DOHH2 (cell line): ENCODE data around the gene MALT1.

Experiments
- H3F3A ChIP-seq: fragments of 200-600 bp; sonication (generic), shearing (Covaris generic); 2 replicates; pipeline ENCODE4 v1.6.0; 2016; ENCODE audit warnings: antibody characterized with exemption, mild to moderate bottlenecking; ENCODE audit not compliant: control insufficient read depth, insufficient read depth
- H3K27ac ChIP-seq: fragments of 200-600 bp; sonication (generic); 2 replicates; pipeline ENCODE4 v1.5.1; 2014; ENCODE audit warnings: low read depth, mild to moderate bottlenecking, low read length, moderate library complexity
- H3K27me3 ChIP-seq: fragments of 200-600 bp; sonication (generic); 2 replicates; pipeline ENCODE4 v1.6.1; 2014; ENCODE audit warnings: mild to moderate bottlenecking, low read length, mixed read lengths; ENCODE audit not compliant: control insufficient read depth
- H3K36me3 ChIP-seq: fragments of 200-600 bp; sonication (generic); 2 replicates; pipeline ENCODE4 v1.6.1; 2014; ENCODE audit warnings: mild to moderate bottlenecking, low read length, moderate library complexity, mixed read lengths; ENCODE audit not compliant: control insufficient read depth
- H3K4me1 ChIP-seq: fragments of 200-600 bp; sonication (generic); 2 replicates; pipeline ENCODE4 v1.6.1; 2014; ENCODE audit warnings: mild to moderate bottlenecking, low read length, mixed read lengths; ENCODE audit not compliant: control insufficient read depth
- H3K4me2 ChIP-seq: fragments of 200-600 bp; sonication (generic); 2 replicates; pipeline ENCODE4 v1.6.0; 2014; ENCODE audit warnings: mild to moderate bottlenecking, low read length, moderate library complexity
- H3K4me3 ChIP-seq: fragments of 200-600 bp; sonication (generic); 2 replicates; pipeline ENCODE4 v1.5.1; 2014; ENCODE audit warnings: mild to moderate bottlenecking, low read length, mixed read lengths
- H3K79me2 ChIP-seq: fragments of 200-600 bp; sonication (generic); 2 replicates; pipeline ENCODE4 v1.6.1; 2014; ENCODE audit warnings: mild to moderate bottlenecking, low read length, mixed read lengths; ENCODE audit not compliant: control insufficient read depth
- H3K9me2 ChIP-seq: fragments of 200-600 bp; sonication (generic); replicated peaks from 2 replicates; pipeline ENCODE4 v1.6.1; 2014; ENCODE audit warnings: mild to moderate bottlenecking, low read length, mixed read lengths; ENCODE audit not compliant: control insufficient read depth
- H3K9me3 ChIP-seq: fragments of 200-600 bp; sonication (generic); 2 replicates; pipeline ENCODE4 v1.6.1; 2014; ENCODE audit warnings: antibody characterized with exemption, low read length, mixed read lengths; ENCODE audit not compliant: control insufficient read depth, insufficient read depth
- H4K20me1 ChIP-seq: fragments of 200-600 bp; sonication (generic); 2 replicates; pipeline ENCODE4 v1.6.0; 2014; ENCODE audit warnings: low read depth, mild to moderate bottlenecking, antibody characterized with exemption, low read length, moderate library complexity; ENCODE audit not compliant: control insufficient read depth, insufficient read depth
- CTCF ChIP-seq: fragments of 200-600 bp; sonication (generic); IDR thresholded peaks from one replicate; pipeline ENCODE4 v1.5.1; 2014; ENCODE audit warnings: antibody characterized with exemption, mild to moderate bottlenecking, low read depth, low read length; ENCODE audit not compliant: poor library complexity, severe bottlenecking
- EZH2phosphoT487 ChIP-seq: fragments of 200-600 bp; sonication (generic); IDR thresholded peaks from 2 replicates; pipeline ENCODE4 v1.6.1; 2017; ENCODE audit warnings: borderline replicate concordance, mild to moderate bottlenecking, antibody characterized with exemption, low read length, moderate library complexity, mixed read lengths

MALT1 gene

GRCh38 chr18:58793361-58793760 lies 122.1 kb downstream of the MALT1 start:
- Histone ChIP-seq H3K27ac (no peak overlapping the region), H3K9me2 (no peaks in the 10 kb centered on the region), H4K20me1 (no peaks in the 10 kb centered on the region), H3K9me3 (no peaks in the 10 kb centered on the region), H3F3A (no peaks in the 10 kb centered on the region), H3K4me3 (no peak overlapping the region), H3K79me2 (no peaks in the 10 kb centered on the region), H3K4me2 (no peak overlapping the region), H3K4me1 (no peaks in the 10 kb centered on the region; the same call in 1 of the 2 replicates), H3K36me3 (no peaks in the 10 kb centered on the region), H3K27me3 (no peaks in the 10 kb centered on the region)
- TF ChIP-seq CTCF (no peak), EZH2phosphoT487 (no peak)

GRCh38 chr18:58796220-58796619 lies 125.0 kb downstream of the MALT1 start:
- Histone ChIP-seq H3K27ac (no peak overlapping the region), H3K9me2 (no peaks in the 10 kb centered on the region), H3K4me2 (no peak overlapping the region), H3K4me1 (no peaks in the 10 kb centered on the region; the same call in 1 of the 2 replicates), H3K36me3 (no peaks in the 10 kb centered on the region), H3K4me3 (no peak overlapping the region), H3K9me3 (no peaks in the 10 kb centered on the region), H4K20me1 (no peaks in the 10 kb centered on the region), H3K79me2 (no peaks in the 10 kb centered on the region), H3K27me3 (no peaks in the 10 kb centered on the region), H3F3A (no peaks in the 10 kb centered on the region)
- TF ChIP-seq EZH2phosphoT487 = no peak

GRCh38 chr18:58800582-58800981 lies 129.3 kb downstream of the MALT1 start:
- no peaks in the 10 kb centered on the region for H3K9me2 ChIP-seq
- H3K4me1 ChIP-seq = no peaks in the 10 kb centered on the region
- no peaks in the 10 kb centered on the region for H3K79me2 ChIP-seq
- no peak for TF ChIP-seq CTCF
- no peak for TF ChIP-seq EZH2phosphoT487
- no peak overlapping the region for H3K4me3 ChIP-seq
- no peaks in the 10 kb centered on the region for H4K20me1 ChIP-seq
- H3K36me3 ChIP-seq = no peaks in the 10 kb centered on the region
- H3F3A ChIP-seq = no peaks in the 10 kb centered on the region
- H3K27me3 ChIP-seq = no peaks in the 10 kb centered on the region
- no peaks in the 10 kb centered on the region for H3K9me3 ChIP-seq
- no peak overlapping the region for H3K4me2 ChIP-seq
- H3K27ac ChIP-seq = no peak overlapping the region

- no peak for TF ChIP-seq EZH2phosphoT487
- no peak for TF ChIP-seq CTCF
- H4K20me1 ChIP-seq = no peaks in the 10 kb centered on the region
- H3K4me1 ChIP-seq = no peaks in the 10 kb centered on the region
- no peak overlapping the region for H3K27ac ChIP-seq
- no peaks in the 10 kb centered on the region for H3K27me3 ChIP-seq
- no peak overlapping the region for H3K4me3 ChIP-seq
- H3K36me3 ChIP-seq = no peaks in the 10 kb centered on the region
- no peaks in the 10 kb centered on the region for H3K79me2 ChIP-seq
- no peaks in the 10 kb centered on the region for H3K9me2 ChIP-seq
- no peak overlapping the region for H3K4me2 ChIP-seq
- H3F3A ChIP-seq = no peaks in the 10 kb centered on the region
- no peaks in the 10 kb centered on the region for H3K9me3 ChIP-seq
These were observed 131.7 kb downstream of the MALT1 start for GRCh38 chr18:58802959-58803358.
